Stimulated activated naive CD4-positive, alpha-beta T cell treated with Interleukin-2 at 50 U/mL for 16 hours (primary cell): ENCODE data around the gene ZNF503.

Source experiments
- DNase-seq: peaks from one replicate; lab custom pipeline; 2025; lab: John Stamatoyannopoulos, UW

Gene ZNF503

GRCh38 chr10:75401569-75402485 lies at the start of gene ZNF503:
Gene ZNF503 (minus strand): TSS chr10:75401764. CDS start chr10:75401419, 345 bp downstream.
- peak; percentile 24 for DNase-seq

GRCh38 chr10:75450644-75451640 lies 49.4 kb upstream of the ZNF503 start:
- no peak for DNase-seq

- DNase-seq, result no peak
Observed at GRCh38 chr10:75450075-75450445, 48.5 kb upstream of the ZNF503 start.

- no peak for DNase-seq
Observed at GRCh38 chr10:75449382-75450074, 48.0 kb upstream of the ZNF503 start.

GRCh38 chr10:75448166-75448565 lies 46.6 kb upstream of the ZNF503 start:
- no peak for DNase-seq

GRCh38 chr10:75446508-75446907 lies 44.9 kb upstream of the ZNF503 start:
- DNase-seq, result no peak

GRCh38 chr10:75444781-75445386 lies 43.3 kb upstream of the ZNF503 start:
- no peak for DNase-seq

GRCh38 chr10:75443362-75443761 lies 41.8 kb upstream of the ZNF503 start:
- no peak for DNase-seq

GRCh38 chr10:75441682-75442081 lies 40.1 kb upstream of the ZNF503 start:
- no peak for DNase-seq

- DNase-seq, result no peak
Observed at GRCh38 chr10:75441196-75441595, 39.6 kb upstream of the ZNF503 start.

GRCh38 chr10:75440271-75440793 lies 38.8 kb upstream of the ZNF503 start:
- no peak for DNase-seq

GRCh38 chr10:75439811-75440210 lies 38.2 kb upstream of the ZNF503 start:
- DNase-seq, result no peak

- no peak for DNase-seq
Observed at GRCh38 chr10:75438275-75438674, 36.7 kb upstream of the ZNF503 start.

- DNase-seq, result no peak
Observed at GRCh38 chr10:75437693-75438092, 36.1 kb upstream of the ZNF503 start.

- DNase-seq, result no peak
Observed at GRCh38 chr10:75436896-75437295, 35.3 kb upstream of the ZNF503 start.

GRCh38 chr10:75435291-75435690 lies 33.7 kb upstream of the ZNF503 start:
- DNase-seq, result no peak

- no peak for DNase-seq
Observed at GRCh38 chr10:75434291-75434690, 32.7 kb upstream of the ZNF503 start.

GRCh38 chr10:75433216-75433615 lies 31.7 kb upstream of the ZNF503 start:
- DNase-seq, result no peak

- no peak for DNase-seq
Observed at GRCh38 chr10:75432763-75433162, 31.2 kb upstream of the ZNF503 start.

- DNase-seq, result no peak
Observed at GRCh38 chr10:75432176-75432575, 30.6 kb upstream of the ZNF503 start.
